Choroid plexus epithelial cell (primary cell): ENCODE data around the gene KIF2C.

Experiments used
- DNase-seq: peaks from one replicate; pipeline ENCODE4 v3.0.0-alpha.2; 2010; ENCODE audit warnings: low read depth
- H3K4me3 ChIP-seq: 2 replicates; pipeline ENCODE4 v1.5.1; 2011; ENCODE audit warnings: low read depth, mild to moderate bottlenecking, control low read depth, low read length, moderate library complexity
- TF ChIP-seq, protein P1 (sequence below): conservative IDR thresholded peaks from 2 replicates; pipeline ENCODE4 v1.5.1; 2011; ENCODE audit warnings: low read depth, mild to moderate bottlenecking, control low read depth, inconsistent platforms, low read length, moderate library complexity

The KIF2C gene

DNA sequence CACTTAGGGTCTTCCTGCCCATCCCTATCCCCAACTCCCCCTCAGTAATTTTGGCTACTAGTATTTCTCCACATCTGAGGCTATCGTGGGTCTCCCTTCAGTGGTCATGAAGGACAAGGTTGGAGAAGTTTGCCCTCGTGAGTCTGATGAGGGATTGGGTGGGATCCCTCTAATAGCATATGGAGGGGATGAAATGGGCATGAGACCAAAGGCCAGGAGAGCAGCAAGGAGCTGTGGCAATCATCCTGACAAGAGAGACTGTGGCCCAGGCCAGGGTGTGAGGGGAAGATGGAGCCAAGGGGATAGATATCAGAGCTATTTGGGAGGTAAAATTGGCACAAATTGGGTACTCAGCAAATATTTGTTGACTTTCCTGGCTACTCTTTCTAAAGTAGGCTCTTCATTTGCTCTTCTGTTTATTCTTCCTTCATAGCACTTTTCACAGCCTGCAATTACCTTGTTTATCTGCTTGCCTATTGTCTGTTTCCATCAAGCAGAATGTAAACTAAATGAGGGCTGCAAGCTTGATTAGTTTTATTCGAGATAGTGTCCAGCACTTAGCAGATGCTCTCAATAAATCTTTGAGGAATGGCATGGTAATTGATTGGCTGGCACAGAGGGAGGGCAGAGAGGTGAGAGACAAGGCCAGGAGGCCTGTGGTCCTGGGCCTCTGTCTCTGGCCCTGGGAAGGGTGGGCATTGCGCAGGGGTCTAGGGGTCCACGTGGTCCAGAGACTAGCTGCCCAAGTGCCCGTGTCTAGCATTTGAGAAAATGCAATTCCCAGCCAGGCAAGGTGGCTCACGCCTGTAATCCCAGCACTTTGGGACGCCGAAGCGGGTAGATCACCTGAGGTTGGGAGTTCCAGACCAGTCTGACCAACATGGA, 59.1 kb downstream of the KIF2C start:
- H3K4me3 ChIP-seq, result no peak overlapping the region
- DNase-seq, result no peak
- TF ChIP-seq, protein P1, sequence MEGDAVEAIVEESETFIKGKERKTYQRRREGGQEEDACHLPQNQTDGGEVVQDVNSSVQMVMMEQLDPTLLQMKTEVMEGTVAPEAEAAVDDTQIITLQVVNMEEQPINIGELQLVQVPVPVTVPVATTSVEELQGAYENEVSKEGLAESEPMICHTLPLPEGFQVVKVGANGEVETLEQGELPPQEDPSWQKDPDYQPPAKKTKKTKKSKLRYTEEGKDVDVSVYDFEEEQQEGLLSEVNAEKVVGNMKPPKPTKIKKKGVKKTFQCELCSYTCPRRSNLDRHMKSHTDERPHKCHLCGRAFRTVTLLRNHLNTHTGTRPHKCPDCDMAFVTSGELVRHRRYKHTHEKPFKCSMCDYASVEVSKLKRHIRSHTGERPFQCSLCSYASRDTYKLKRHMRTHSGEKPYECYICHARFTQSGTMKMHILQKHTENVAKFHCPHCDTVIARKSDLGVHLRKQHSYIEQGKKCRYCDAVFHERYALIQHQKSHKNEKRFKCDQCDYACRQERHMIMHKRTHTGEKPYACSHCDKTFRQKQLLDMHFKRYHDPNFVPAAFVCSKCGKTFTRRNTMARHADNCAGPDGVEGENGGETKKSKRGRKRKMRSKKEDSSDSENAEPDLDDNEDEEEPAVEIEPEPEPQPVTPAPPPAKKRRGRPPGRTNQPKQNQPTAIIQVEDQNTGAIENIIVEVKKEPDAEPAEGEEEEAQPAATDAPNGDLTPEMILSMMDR, result no peak

DNA sequence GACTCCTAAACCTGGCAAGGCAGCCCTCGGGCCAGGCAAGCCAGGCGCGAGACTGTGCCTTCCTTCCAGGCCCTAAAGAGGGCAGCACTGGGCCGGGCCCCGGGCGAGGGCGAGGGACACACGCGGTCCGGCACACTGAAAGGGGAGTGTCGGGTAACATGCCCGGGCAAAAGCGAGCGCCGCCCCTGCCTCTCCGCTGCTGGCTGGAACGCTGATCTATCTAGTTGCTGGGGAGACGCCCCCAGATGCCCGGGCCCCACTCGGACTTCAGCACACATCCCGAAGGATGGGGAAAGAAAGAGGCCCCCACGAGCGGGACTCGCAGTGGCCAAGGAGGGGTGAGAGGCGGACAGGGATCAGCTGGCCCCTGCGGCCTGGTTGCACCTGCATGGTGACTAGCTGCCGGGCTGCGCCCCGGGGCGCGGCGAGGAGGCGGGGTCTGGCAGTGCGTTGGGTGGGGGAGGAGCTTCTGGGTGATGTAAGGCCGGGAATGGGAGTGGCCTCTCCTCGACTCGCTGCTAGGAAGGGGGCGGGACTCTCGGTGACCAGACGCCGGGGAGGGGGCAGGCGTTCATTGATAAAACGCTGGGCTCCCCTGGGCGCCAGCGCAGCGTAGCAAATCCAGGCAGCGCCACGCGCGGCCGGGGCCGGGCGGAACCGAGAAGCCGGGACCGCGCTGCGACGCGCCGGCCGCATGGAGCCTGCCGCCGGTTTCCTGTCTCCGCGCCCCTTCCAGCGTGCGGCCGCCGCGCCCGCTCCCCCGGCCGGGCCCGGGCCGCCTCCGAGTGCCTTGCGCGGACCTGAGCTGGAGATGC, 60.3 kb downstream of the KIF2C start, which contains the start of gene PLK3:
TSS of gene PLK3 (plus strand) at position 608 of the 815 bp plus-strand sequence. CDS start at position 695, 87 bp downstream.
- DNase-seq, result peak; percentile 99
- TF ChIP-seq, protein P1, result peak; percentile 91
- H3K4me3 ChIP-seq, result peak within 1 kb of the TSS; percentile 90

DNA sequence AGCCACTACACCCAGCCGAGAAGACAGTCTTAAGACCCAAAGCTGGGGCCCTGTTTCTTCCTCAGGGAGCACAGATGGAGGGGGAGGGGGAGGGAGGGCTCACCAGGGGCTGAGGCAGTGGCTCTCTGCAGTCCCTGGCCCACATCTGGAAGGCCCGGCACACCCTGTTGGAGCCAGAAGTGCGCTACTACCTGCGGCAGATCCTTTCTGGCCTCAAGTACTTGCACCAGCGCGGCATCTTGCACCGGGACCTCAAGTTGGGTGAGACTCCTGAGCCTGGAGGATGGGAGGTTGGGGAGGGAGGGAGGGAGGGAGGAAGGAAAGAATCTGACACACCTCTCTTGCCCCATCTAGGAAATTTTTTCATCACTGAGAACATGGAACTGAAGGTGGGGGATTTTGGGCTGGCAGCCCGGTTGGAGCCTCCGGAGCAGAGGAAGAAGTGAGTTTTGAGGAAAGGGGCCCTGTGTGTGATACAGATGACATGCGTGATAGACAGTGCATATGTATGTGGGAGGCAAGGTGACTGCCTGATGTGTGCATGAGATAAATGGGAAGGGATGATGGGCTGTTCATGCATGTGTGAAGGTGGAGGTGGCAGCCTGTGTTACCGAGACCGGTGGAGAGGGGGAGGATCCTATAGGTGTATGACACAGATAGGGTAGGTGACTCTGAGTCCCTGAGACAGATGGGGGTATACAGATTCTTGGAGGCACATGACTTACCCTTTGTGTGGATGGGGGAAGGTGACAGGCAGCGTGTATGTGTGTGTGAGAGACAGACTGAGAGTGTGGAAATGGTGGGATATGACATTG, 62.1 kb downstream of the KIF2C start:
- TF ChIP-seq, protein P1, result no peak
- H3K4me3 ChIP-seq, result peak overlapping the region; percentile 90
- DNase-seq, result no peak

DNA sequence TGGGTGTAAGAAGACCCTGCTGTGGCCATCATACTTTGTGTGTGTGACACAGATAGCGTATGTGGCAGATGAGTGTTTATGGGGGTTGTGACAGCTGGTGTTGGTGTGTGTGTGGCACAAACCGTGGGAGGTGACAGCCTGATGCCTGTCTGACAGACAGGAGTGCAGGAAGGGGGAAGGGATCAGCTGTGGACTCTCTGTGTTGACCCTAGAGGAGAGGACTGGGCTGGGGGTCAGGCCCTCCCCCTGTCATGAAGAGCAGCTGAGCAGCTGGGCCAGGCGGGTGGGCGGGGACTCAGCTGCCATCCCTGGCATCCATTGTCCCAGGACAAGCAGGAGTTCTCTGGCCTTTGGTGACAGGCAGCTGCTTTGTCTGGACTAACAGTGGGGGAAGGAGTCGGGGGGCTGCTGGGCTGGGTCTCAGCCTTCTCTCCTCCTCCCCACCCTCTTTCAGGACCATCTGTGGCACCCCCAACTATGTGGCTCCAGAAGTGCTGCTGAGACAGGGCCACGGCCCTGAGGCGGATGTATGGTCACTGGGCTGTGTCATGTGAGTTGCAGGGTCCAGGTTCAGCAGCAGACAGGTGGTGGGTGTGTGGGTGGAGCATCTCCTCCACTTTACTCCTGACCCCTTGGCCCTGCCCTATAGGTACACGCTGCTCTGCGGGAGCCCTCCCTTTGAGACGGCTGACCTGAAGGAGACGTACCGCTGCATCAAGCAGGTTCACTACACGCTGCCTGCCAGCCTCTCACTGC, 62.8 kb downstream of the KIF2C start:
- peak overlapping the region; percentile 90 for H3K4me3 ChIP-seq
- no peak for DNase-seq
- TF ChIP-seq, protein P1, result no peak

DNA sequence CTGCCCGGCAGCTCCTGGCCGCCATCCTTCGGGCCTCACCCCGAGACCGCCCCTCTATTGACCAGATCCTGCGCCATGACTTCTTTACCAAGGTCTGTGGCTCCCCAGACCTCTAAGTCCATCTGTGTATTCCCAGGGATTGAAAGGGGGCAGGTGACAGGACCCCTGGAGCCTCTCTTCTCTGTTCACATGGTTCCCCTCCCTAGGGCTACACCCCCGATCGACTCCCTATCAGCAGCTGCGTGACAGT, 63.4 kb downstream of the KIF2C start:
- TF ChIP-seq, protein P1, result no peak
- H3K4me3 ChIP-seq, result peak overlapping the region; percentile 90
- no peak for DNase-seq
